Suprapubic skin (tissue), 4 donors: ENCODE measurements around the gene SYT12. TPM values are rescaled to one million over a fixed set of nuclear protein-coding genes. Genes with fewer than 3 reads are reported as not detected.

ENCODE experiments used
- DNase-seq, 2 donors: peaks; one replicate each; pipeline ENCODE4 v3.0.0-alpha.2; 2019; ENCODE audit warnings: low spot score in 2 of 2
- H3K27ac ChIP-seq: fragments of 200-600 bp; sonication (generic); one replicate; pipeline ENCODE4 v1.5.1; 2019
- H3K27me3 ChIP-seq: fragments of 200-600 bp; sonication (generic); one replicate; pipeline ENCODE4 v1.5.1; 2019
- H3K36me3 ChIP-seq: fragments of 200-600 bp; sonication (generic); one replicate; pipeline ENCODE4 v1.5.1; 2019
- H3K4me1 ChIP-seq: fragments of 200-600 bp; sonication (generic); one replicate; pipeline ENCODE4 v1.5.1; 2019
- H3K4me3 ChIP-seq: fragments of 200-600 bp; sonication (generic); one replicate; pipeline ENCODE4 v1.5.1; 2019; ENCODE audit warnings: mild to moderate bottlenecking
- H3K9me3 ChIP-seq: fragments of 200-600 bp; sonication (generic); one replicate; pipeline ENCODE4 v1.5.1; 2019
- EP300 ChIP-seq: sonication (generic); formaldehyde crosslinking; IDR thresholded peaks from one replicate; pipeline ENCODE4 v1.6.1; 2017; ENCODE audit warnings: antibody characterized with exemption
- POLR2A ChIP-seq, 2 donors: fragments of 450-650 bp; IDR thresholded peaks; one replicate each; pipeline ENCODE4 v1.6.1; 2017; ENCODE audit warnings: antibody characterized with exemption in 2 of 2, mild to moderate bottlenecking in 2 of 2, moderate library complexity in 2 of 2
- POLR2AphosphoS5 ChIP-seq, 3 donors: sonication (generic); formaldehyde crosslinking; IDR thresholded peaks; one replicate each; pipeline ENCODE4 v1.6.1; 2017; ENCODE audit warnings: antibody characterized with exemption in 3 of 3
- WGBS: methylation state at CpG from one replicate; pipeline ENCODE4 v1.1.5; 2018; 5-methylcytosine and 5-hydroxymethylcytosine counted together
- total RNA-seq, 4 donors: library from RNA; depleted of rRNA; stranded (reverse); fragments of >200 nt; gene quantifications; one replicate each; pipeline ENCODE4 v1.1.0, GENCODE V29; 2016
- TF ChIP-seq, protein P1 (sequence below), 2 donors: fragments of 200-600 bp in 1 of 2; fragments of 450-650 bp in 1 of 2; sonication (generic) in 1 of 2; IDR thresholded peaks; one replicate each; pipeline ENCODE4 v1.5.1; 2016 to 2019; ENCODE audit warnings: antibody characterized with exemption in 2 of 2, mild to moderate bottlenecking in 1 of 2, moderate library complexity in 1 of 2

Gene SYT12
- total RNA-seq, 4 donors from 2014 or later, result 0.38 to 1.1 (median 0.53) TPM

DNA sequence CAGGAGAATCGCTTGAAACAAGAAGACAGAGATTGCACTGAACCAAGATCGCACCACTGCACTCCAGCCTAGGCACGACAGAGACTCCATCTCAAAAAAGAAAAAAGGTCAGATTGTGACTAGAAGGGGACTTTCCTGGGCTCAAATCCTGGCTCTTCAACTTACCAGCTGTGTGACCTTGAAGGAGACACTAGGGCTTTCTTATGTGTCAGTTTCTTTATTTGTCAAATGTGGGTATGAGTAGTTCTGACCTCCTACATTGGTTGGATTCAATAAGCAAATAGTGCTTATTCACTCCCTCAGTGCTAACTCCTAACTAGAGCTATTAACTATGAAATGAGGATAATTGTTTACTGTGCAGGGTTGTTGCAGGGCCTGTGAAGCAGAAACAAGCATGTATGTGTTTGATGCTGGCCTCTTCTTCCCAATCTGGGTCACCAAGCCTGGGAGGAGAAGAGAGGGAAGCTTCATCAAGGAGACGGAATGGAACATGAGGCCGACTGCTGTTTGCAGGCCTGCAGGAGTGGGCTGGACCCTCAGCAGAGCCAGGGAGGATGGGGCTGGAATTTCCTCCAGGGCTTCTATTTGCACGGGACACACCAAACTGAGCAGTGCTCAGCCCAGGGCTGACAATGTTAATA lies 56.3 kb downstream of the SYT12 start:
- no peak for DNase-seq
- peak overlapping the region; percentile 64 for H3K27ac ChIP-seq
- WGBS, result 72% methylated on average over 6 of the region's 6 CpGs

DNA sequence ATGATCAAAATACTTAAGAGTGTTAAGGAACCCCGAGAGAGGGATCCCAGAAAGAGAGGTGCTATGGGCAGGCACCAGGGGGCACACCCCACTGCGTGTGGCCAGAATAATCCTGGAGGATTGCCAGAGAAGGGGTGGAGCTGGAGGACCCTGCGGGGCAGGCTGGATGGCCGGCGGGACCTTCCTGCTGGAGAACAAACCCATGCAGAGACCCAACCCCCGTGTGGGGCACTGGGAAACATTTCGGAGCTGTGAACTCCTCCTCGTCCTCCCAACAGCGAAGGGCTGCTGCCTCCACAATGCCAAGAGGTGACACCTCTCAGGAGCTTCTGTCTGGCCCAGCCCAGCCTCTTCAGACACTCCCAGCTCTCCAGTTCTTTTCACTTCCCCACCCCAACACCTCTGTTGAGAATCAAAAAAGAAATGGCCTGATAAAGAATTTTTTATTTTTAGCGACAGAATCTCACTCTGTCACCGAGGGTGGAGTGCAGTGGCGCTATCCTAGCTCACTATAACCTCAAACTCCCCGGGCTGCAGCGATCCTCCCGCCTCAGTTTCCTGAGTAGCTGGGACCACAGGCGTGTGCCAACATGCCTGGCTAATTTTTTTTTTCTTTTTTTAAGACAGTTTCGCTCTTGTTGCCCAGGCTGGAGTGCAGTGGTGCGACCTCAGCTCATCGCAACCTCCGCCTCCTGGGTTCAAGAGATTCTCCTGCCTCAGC lies 59.3 kb downstream of the SYT12 start:
- H3K4me3 ChIP-seq, result peak overlapping the region; percentile 19
- no peak for TF ChIP-seq POLR2AphosphoS5 (IDR thresholded peaks at IDR 0.05)
- no peaks in the 10 kb centered on the region for H3K36me3 ChIP-seq
- DNase-seq, result no peak
- 24% methylated on average over 20 of the region's 20 CpGs for WGBS
- peak overlapping the region; percentile 34 for H3K27ac ChIP-seq
- no peaks in the 10 kb centered on the region for H3K9me3 ChIP-seq
- no peaks in the 10 kb centered on the region for H3K27me3 ChIP-seq
- H3K4me1 ChIP-seq, result peaks cover 38% of the 10 kb centered on the region

More for the DNA sequence above, 56.3 kb downstream of the SYT12 start:
- no peaks in the 10 kb centered on the region for H3K36me3 ChIP-seq
- H3K4me3 ChIP-seq, result no peak overlapping the region
- no peaks in the 10 kb centered on the region for H3K27me3 ChIP-seq
- TF ChIP-seq, protein P1, sequence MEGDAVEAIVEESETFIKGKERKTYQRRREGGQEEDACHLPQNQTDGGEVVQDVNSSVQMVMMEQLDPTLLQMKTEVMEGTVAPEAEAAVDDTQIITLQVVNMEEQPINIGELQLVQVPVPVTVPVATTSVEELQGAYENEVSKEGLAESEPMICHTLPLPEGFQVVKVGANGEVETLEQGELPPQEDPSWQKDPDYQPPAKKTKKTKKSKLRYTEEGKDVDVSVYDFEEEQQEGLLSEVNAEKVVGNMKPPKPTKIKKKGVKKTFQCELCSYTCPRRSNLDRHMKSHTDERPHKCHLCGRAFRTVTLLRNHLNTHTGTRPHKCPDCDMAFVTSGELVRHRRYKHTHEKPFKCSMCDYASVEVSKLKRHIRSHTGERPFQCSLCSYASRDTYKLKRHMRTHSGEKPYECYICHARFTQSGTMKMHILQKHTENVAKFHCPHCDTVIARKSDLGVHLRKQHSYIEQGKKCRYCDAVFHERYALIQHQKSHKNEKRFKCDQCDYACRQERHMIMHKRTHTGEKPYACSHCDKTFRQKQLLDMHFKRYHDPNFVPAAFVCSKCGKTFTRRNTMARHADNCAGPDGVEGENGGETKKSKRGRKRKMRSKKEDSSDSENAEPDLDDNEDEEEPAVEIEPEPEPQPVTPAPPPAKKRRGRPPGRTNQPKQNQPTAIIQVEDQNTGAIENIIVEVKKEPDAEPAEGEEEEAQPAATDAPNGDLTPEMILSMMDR (IDR thresholded peaks at IDR 0.05), result no peak
- TF ChIP-seq POLR2A (IDR thresholded peaks at IDR 0.05) (no peak), EP300 (no peak), POLR2AphosphoS5 (IDR thresholded peaks at IDR 0.05) (no peak)
- peaks cover 41% of the 10 kb centered on the region for H3K4me1 ChIP-seq
- no peaks in the 10 kb centered on the region for H3K9me3 ChIP-seq

DNA sequence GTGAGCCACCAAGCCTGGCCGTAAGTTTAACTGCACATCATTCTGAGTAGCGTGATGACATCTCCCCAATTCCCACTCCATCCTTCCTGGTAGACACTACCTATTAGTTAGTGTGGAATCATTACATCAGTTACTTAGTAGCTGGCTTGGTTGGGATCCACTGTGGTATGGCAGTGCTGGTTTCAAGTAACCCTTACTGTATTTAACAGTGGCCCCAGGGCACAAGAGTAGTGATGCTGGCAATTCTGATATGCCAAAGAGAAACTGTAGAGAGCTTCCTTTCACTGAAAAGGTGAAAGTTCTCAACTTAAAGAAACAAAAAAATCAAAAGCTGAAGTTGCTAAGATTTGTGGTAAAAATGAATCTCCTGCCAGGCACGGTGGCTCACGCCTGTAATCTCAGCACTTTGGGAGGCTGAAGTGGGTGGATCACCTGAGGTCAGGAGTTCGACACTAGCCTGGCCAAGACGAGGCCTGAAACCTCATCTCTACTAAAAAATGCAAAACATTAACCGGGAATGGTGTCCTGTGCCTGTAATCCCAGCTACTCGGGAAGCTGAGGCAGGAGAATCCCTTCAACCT lies 60.9 kb downstream of the SYT12 start:
- no peaks in the 10 kb centered on the region for H3K27me3 ChIP-seq
- no peak overlapping the region for H3K4me3 ChIP-seq
- 96% methylated on average over 8 of the region's 8 CpGs for WGBS
- H3K36me3 ChIP-seq, result no peaks in the 10 kb centered on the region
- H3K27ac ChIP-seq, result no peak overlapping the region
- TF ChIP-seq, protein P1 (IDR thresholded peaks at IDR 0.05), result no peak
- TF ChIP-seq EP300 (no peak), POLR2A (IDR thresholded peaks at IDR 0.05) (no peak), POLR2AphosphoS5 (IDR thresholded peaks at IDR 0.05) (no peak)
- H3K9me3 ChIP-seq, result no peaks in the 10 kb centered on the region
- no peak for DNase-seq
- H3K4me1 ChIP-seq, result peaks cover 22% of the 10 kb centered on the region

DNA sequence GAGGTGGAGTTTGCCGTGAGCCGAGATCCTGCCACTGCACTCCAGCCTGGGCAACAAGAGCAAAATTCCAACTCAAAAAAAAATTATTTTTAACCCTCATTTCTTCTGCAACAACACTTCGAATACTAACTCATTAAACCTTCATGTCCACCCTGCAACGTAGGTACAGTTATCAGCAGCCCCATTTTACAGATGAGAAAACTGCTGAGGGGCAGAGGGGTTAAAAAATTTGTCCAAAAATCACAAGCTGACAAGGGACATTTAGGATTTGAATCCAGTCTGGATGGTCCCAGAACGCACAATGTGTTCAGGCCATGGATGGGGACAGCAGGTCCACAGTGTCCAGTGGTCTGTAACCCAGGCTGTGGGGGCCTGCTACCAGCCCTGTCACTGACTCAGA lies 62.7 kb downstream of the SYT12 start:
- Histone ChIP-seq H3K27me3 (no peaks in the 10 kb centered on the region), H3K4me3 (no peak overlapping the region), H3K27ac (no peak overlapping the region), H3K9me3 (no peaks in the 10 kb centered on the region), H3K36me3 (no peaks in the 10 kb centered on the region), H3K4me1 (peaks cover 15% of the 10 kb centered on the region)
- no peak for TF ChIP-seq POLR2AphosphoS5 (IDR thresholded peaks at IDR 0.05)
- TF ChIP-seq EP300, result no peak
- TF ChIP-seq, protein P1 (IDR thresholded peaks at IDR 0.05), result no peak
- TF ChIP-seq POLR2A (IDR thresholded peaks at IDR 0.05), result no peak
- DNase-seq, result no peak
- 96% methylated on average over 5 of the region's 5 CpGs for WGBS

DNA sequence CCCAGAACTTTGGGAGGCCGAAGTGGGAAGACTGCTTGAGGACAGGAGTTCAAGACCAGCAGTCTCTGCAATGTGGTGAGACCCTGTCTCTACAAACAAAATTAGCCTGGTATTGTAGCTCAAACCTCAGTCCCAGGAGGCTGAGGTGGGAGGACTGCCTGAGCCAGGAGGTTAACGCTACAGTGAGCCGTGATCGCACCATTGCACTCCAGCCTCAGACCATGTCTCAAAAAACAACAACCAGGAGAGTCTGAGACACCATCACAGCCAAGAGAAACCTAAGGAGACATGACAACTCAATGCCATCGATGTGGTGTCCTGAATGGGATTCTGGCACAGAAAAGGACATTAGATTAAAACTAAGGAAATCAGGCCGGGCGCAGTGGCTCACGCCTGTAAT lies 67.8 kb downstream of the SYT12 start:
- DNase-seq, result no peak
- H3K4me1 ChIP-seq, result no peaks in the 10 kb centered on the region
- no peak overlapping the region for H3K27ac ChIP-seq
- H3K9me3 ChIP-seq, result no peaks in the 10 kb centered on the region
- H3K36me3 ChIP-seq, result no peaks in the 10 kb centered on the region
- TF ChIP-seq, protein P1 (IDR thresholded peaks at IDR 0.05), result no peak
- TF ChIP-seq POLR2A (IDR thresholded peaks at IDR 0.05) (no peak), EP300 (no peak)
- peaks cover 3% of the 10 kb centered on the region for H3K27me3 ChIP-seq
- H3K4me3 ChIP-seq, result no peak overlapping the region
- 93% methylated on average over 8 of the region's 8 CpGs for WGBS
